ENCODE results near the gene CTBP2. TPM values are rescaled to one million over a fixed set of nuclear protein-coding genes. Genes with fewer than 3 reads are reported as not detected.

Gene CTBP2
- total RNA-seq, 2 donors from 2014 or later = 26.0 to 36.0 TPM

GRCh38 chr10:124963866-124964720 is 196.3 kb downstream of the CTBP2 start:
- Histone ChIP-seq H3K27me3 (no peaks in the 10 kb centered on the region), H3K4me1 (peaks cover 0 to 24% of the 10 kb centered on the region in 2 donors), H3K9me3 (no peaks in the 10 kb centered on the region), H3K27ac (no peak overlapping the region), H3K4me3 (no peak overlapping the region), H3K36me3 (no peaks in the 10 kb centered on the region)
- DNase-seq (ENCODE audit: low spot score) = no peak
- TF ChIP-seq, protein P1, sequence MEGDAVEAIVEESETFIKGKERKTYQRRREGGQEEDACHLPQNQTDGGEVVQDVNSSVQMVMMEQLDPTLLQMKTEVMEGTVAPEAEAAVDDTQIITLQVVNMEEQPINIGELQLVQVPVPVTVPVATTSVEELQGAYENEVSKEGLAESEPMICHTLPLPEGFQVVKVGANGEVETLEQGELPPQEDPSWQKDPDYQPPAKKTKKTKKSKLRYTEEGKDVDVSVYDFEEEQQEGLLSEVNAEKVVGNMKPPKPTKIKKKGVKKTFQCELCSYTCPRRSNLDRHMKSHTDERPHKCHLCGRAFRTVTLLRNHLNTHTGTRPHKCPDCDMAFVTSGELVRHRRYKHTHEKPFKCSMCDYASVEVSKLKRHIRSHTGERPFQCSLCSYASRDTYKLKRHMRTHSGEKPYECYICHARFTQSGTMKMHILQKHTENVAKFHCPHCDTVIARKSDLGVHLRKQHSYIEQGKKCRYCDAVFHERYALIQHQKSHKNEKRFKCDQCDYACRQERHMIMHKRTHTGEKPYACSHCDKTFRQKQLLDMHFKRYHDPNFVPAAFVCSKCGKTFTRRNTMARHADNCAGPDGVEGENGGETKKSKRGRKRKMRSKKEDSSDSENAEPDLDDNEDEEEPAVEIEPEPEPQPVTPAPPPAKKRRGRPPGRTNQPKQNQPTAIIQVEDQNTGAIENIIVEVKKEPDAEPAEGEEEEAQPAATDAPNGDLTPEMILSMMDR (IDR thresholded peaks at IDR 0.05) = no peak

DNA sequence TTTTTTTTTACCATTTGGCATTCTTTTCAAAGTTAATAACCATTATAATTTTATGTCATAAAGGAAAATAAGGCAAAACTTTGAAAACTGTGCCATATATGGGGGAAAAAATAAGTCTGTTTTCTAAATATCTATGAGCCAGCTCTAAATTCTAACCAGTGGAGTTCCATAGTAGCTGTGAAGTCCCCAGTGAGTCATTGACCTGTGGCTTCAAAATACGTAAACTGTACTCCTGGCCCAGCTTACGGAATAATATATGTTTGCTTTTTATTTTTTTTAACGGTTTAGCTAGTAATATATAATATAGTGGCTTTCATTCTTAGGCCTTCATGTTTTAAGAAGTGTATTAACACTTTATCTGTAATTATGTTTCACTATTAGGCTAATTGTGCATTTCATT is 197.9 kb downstream of the CTBP2 start:
- peaks cover 0 to 15% of the 10 kb centered on the region in 2 donors for H3K4me1 ChIP-seq
- TF ChIP-seq, protein P1 (IDR thresholded peaks at IDR 0.05) = no peak
- no peak overlapping the region for H3K27ac ChIP-seq

DNA sequence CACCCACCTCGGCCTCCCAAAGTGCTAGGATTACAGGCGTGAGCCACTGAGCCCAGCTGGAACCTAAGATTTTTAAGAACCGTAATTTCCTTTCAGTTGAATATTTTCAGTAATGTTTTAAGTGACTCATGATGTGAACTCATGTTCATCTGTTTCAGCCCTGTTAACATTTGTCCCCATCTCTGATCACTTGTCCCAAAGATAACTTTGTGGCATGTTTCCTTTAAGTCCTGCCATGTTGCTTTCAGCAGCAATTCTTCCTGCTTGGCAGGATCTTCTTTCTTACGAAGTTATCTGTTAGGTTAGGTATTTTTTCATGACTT is 199.2 kb downstream of the CTBP2 start:
- Histone ChIP-seq H3K9me3 (no peaks in the 10 kb centered on the region), H3K4me3 (no peak overlapping the region), H3K27me3 (no peaks in the 10 kb centered on the region), H3K27ac (no peak overlapping the region), H3K36me3 (no peaks in the 10 kb centered on the region), H3K4me1 (peaks cover 0 to 23% of the 10 kb centered on the region in 2 donors)
- no peak for DNase-seq (ENCODE audit: low spot score)
- TF ChIP-seq, protein P1 (IDR thresholded peaks at IDR 0.05) = no peak

More for the DNA sequence above, 197.9 kb downstream of the CTBP2 start:
- H3K9me3 ChIP-seq = no peaks in the 10 kb centered on the region
- no peak overlapping the region for H3K4me3 ChIP-seq
- no peaks in the 10 kb centered on the region for H3K27me3 ChIP-seq
- H3K36me3 ChIP-seq = no peaks in the 10 kb centered on the region
- DNase-seq (ENCODE audit: low spot score) = no peak

GRCh38 chr10:124959564-124959963 is 200.8 kb downstream of the CTBP2 start:
- H3K27ac ChIP-seq = no peak overlapping the region
- H3K4me3 ChIP-seq = no peak overlapping the region
- no peaks in the 10 kb centered on the region for H3K36me3 ChIP-seq
- no peaks in the 10 kb centered on the region for H3K9me3 ChIP-seq
- TF ChIP-seq, protein P1 (IDR thresholded peaks at IDR 0.05) = no peak
- DNase-seq (ENCODE audit: low spot score) = no peak
- H3K4me1 ChIP-seq = peaks cover 0 to 39% of the 10 kb centered on the region in 2 donors
- H3K27me3 ChIP-seq = no peaks in the 10 kb centered on the region

GRCh38 chr10:124957404-124957947 is 202.9 kb downstream of the CTBP2 start:
- Histone ChIP-seq H3K4me3 (no peak overlapping the region), H3K27me3 (no peaks in the 10 kb centered on the region), H3K36me3 (no peaks in the 10 kb centered on the region), H3K27ac (no peak overlapping the region), H3K9me3 (no peaks in the 10 kb centered on the region), H3K4me1 (peaks cover 0 to 47% of the 10 kb centered on the region in 2 donors)
- TF ChIP-seq, protein P1 (IDR thresholded peaks at IDR 0.05) = no peak
- no peak for DNase-seq (ENCODE audit: low spot score)
